HEK293 (cell line): ENCODE measurements around the gene PI16.

Source experiments
- TF ChIP-seq, protein P1 (sequence below): fragments of 450-650 bp; formaldehyde crosslinking; IDR thresholded peaks from 2 replicates; pipeline ENCODE4 v1.5.1; 2016; ENCODE audit warnings: missing biosample characterization, missing genetic modification characterization
- TF ChIP-seq, protein P2 (sequence below): fragments of 450-650 bp; formaldehyde crosslinking; IDR thresholded peaks from 2 replicates; pipeline ENCODE4 v1.5.1; 2016; ENCODE audit warnings: missing biosample characterization, missing genetic modification characterization, borderline replicate concordance

GRCh38 chr6:37005061-37005810, 50.7 kb downstream of the PI16 start, which contains the start of gene FGD2:
- TF ChIP-seq, protein P1, sequence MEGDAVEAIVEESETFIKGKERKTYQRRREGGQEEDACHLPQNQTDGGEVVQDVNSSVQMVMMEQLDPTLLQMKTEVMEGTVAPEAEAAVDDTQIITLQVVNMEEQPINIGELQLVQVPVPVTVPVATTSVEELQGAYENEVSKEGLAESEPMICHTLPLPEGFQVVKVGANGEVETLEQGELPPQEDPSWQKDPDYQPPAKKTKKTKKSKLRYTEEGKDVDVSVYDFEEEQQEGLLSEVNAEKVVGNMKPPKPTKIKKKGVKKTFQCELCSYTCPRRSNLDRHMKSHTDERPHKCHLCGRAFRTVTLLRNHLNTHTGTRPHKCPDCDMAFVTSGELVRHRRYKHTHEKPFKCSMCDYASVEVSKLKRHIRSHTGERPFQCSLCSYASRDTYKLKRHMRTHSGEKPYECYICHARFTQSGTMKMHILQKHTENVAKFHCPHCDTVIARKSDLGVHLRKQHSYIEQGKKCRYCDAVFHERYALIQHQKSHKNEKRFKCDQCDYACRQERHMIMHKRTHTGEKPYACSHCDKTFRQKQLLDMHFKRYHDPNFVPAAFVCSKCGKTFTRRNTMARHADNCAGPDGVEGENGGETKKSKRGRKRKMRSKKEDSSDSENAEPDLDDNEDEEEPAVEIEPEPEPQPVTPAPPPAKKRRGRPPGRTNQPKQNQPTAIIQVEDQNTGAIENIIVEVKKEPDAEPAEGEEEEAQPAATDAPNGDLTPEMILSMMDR (tag by site-specific recombination): no peak
- TF ChIP-seq, protein P2, sequence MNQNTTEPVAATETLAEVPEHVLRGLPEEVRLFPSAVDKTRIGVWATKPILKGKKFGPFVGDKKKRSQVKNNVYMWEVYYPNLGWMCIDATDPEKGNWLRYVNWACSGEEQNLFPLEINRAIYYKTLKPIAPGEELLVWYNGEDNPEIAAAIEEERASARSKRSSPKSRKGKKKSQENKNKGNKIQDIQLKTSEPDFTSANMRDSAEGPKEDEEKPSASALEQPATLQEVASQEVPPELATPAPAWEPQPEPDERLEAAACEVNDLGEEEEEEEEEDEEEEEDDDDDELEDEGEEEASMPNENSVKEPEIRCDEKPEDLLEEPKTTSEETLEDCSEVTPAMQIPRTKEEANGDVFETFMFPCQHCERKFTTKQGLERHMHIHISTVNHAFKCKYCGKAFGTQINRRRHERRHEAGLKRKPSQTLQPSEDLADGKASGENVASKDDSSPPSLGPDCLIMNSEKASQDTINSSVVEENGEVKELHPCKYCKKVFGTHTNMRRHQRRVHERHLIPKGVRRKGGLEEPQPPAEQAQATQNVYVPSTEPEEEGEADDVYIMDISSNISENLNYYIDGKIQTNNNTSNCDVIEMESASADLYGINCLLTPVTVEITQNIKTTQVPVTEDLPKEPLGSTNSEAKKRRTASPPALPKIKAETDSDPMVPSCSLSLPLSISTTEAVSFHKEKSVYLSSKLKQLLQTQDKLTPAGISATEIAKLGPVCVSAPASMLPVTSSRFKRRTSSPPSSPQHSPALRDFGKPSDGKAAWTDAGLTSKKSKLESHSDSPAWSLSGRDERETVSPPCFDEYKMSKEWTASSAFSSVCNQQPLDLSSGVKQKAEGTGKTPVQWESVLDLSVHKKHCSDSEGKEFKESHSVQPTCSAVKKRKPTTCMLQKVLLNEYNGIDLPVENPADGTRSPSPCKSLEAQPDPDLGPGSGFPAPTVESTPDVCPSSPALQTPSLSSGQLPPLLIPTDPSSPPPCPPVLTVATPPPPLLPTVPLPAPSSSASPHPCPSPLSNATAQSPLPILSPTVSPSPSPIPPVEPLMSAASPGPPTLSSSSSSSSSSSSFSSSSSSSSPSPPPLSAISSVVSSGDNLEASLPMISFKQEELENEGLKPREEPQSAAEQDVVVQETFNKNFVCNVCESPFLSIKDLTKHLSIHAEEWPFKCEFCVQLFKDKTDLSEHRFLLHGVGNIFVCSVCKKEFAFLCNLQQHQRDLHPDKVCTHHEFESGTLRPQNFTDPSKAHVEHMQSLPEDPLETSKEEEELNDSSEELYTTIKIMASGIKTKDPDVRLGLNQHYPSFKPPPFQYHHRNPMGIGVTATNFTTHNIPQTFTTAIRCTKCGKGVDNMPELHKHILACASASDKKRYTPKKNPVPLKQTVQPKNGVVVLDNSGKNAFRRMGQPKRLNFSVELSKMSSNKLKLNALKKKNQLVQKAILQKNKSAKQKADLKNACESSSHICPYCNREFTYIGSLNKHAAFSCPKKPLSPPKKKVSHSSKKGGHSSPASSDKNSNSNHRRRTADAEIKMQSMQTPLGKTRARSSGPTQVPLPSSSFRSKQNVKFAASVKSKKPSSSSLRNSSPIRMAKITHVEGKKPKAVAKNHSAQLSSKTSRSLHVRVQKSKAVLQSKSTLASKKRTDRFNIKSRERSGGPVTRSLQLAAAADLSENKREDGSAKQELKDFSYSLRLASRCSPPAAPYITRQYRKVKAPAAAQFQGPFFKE: no peak
